Measurements from ENCODE around the gene IFNE.

IFNE gene

DNA sequence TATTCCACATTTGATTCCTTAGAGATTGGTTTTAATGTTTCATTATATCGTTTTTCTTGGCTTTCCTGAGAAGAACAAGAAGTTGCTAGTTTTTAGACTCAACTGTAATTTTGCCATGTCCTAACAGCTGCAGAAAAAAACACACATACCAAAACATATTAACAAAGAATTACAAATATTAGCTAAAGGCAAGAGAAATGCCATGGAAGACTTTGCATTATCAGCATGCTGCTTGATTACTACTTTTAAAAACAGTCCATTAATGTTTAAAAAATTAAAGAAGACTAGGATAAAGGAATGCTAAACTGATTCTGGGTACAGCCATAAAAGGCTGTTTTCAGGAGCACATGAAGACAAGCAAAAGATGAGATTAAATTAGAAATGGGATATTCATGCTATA lies 20.5 kb upstream of the IFNE start:
- H3K4me3 ChIP-seq (ENCODE audit: control insufficient read depth, low read depth, low read length), result no peak overlapping the region
- TF ChIP-seq, protein P1, sequence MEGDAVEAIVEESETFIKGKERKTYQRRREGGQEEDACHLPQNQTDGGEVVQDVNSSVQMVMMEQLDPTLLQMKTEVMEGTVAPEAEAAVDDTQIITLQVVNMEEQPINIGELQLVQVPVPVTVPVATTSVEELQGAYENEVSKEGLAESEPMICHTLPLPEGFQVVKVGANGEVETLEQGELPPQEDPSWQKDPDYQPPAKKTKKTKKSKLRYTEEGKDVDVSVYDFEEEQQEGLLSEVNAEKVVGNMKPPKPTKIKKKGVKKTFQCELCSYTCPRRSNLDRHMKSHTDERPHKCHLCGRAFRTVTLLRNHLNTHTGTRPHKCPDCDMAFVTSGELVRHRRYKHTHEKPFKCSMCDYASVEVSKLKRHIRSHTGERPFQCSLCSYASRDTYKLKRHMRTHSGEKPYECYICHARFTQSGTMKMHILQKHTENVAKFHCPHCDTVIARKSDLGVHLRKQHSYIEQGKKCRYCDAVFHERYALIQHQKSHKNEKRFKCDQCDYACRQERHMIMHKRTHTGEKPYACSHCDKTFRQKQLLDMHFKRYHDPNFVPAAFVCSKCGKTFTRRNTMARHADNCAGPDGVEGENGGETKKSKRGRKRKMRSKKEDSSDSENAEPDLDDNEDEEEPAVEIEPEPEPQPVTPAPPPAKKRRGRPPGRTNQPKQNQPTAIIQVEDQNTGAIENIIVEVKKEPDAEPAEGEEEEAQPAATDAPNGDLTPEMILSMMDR (conservative IDR thresholded peaks at IDR 0.05; ENCODE audit: control insufficient read depth, insufficient read depth, low read depth, low read length), result no peak
- no peak for DNase-seq (ENCODE audit: low read depth)

DNA sequence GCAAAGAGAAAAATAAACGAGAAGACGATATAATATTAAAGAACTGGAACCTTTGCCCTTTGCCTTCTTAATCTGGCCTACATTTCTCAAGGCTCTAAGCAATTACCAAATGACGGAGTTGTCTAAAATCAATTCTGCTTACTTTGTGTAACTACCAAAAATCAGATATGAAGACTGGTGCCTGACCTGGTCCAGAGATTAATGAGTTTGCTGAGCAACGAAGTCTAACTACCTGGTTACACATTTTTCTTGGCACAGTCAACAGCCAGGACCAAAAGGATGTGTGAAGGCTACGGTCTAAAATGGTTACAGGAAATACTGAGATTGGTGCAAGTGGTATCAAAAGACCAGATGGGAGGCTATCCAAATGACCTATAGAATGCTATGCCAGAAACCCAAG lies 17.8 kb upstream of the IFNE start:
- no peak for DNase-seq (ENCODE audit: low read depth)
- TF ChIP-seq, protein P1 (conservative IDR thresholded peaks at IDR 0.05; ENCODE audit: control insufficient read depth, insufficient read depth, low read depth, low read length), result no peak
- H3K4me3 ChIP-seq (ENCODE audit: control insufficient read depth, low read depth, low read length), result no peak overlapping the region

DNA sequence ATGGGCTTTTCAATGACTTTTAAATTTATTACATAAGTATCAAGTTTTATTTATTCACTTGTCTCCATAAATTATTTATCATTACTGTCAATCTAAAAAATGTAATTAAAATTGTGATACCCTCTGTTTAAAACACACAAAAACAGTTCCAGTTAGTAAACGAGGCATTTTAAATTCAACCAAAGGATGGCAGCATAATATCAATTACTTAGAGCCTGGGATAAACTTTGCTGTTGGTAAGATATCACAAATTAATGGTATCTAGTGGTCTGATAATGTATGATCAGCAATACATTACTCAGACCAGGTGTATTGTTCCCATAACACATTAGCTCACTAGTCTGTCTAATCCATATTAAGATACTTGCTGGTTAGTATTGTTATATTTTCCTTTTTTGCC lies 9.6 kb upstream of the IFNE start:
- H3K4me3 ChIP-seq (ENCODE audit: control insufficient read depth, low read depth, low read length), result no peak overlapping the region
- no peak for DNase-seq (ENCODE audit: low read depth)
- TF ChIP-seq, protein P1 (conservative IDR thresholded peaks at IDR 0.05; ENCODE audit: control insufficient read depth, insufficient read depth, low read depth, low read length), result peak; percentile 29

DNA sequence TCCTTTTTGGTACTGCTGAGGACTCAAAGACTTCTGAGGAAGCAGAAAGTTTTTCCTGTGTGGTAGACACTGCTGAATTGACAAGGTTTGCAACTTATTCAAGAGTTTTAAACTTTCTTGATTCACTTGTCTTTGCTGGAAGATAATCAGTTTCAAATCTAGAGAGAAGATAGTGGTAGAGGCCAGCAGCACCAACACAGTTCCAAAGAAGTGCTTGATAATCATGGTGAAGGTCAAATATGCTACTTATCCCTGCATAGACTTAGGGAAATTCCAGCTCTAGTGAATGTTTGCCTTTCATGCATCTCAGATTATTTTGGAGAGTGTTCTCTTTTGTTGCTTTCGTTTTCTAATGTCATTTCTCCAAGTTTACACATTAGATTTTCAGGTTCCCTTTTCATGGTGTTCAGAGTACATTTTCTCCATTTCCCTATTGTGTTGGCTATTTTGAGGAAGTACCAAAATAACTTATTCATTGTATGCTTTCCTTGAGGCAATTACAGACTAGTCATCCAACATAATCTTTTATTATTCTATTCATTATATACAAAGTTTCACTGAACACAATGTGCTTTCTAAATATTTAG lies 550 bp downstream of the IFNE start:
- DNase-seq (ENCODE audit: low read depth), result no peak
- no peak overlapping the region for H3K4me3 ChIP-seq (ENCODE audit: control insufficient read depth, low read depth, low read length)
- TF ChIP-seq, protein P1 (conservative IDR thresholded peaks at IDR 0.05; ENCODE audit: control insufficient read depth, insufficient read depth, low read depth, low read length), result no peak

DNA sequence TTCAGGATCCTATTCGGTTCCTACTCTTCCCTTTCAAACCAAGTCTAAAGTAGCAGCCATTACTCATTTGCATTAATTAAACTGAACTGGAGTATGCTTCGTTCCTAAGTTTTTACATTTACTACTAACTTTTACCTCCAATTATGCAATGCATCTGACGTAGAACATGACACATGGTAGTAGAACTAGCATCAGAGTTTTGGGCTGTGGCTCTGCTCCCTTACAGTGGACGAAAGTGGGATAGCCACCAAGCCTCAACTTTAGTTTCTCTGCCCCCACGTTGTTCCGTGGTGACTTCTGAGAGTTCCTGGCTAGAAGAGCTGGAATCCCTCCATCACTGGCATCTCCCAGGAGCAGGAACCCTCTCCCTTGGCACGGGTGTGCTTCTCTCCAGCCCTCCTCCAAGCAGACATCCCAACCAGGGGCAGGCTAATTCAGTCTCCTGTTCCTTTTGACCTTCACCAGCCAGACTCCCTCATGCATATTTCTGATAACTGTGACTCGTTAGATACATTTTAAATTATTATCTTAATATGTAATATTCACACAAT lies 2.9 kb downstream of the IFNE start:
- peak; percentile 62 for DNase-seq (ENCODE audit: low read depth)

DNA sequence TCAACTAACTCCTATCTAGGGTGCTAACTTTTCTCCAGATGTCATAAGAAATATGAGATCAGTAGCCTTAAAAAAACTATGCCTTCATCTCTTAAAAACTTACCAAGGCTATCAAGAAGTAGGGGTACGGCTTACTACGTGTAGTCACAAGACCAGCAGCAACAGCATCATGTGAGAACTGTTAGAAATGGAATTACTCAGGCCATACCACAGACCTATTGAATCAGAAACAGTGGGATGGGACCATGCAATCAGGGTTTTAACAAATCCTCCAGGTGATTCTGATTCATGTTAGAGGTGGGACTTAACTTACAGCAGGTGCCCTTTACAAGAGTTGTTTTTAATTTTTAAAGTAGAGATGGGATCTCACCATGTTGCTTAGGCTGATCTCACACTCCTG lies 4.6 kb downstream of the IFNE start:
- DNase-seq (ENCODE audit: low read depth), result no peak

More for the DNA sequence above, 2.9 kb downstream of the IFNE start:
- H3K4me3 ChIP-seq (ENCODE audit: control insufficient read depth, low read depth, low read length), result no peak overlapping the region
- TF ChIP-seq, protein P1 (conservative IDR thresholded peaks at IDR 0.05; ENCODE audit: control insufficient read depth, insufficient read depth, low read depth, low read length), result no peak

More for the DNA sequence above, 4.6 kb downstream of the IFNE start:
- TF ChIP-seq, protein P1 (conservative IDR thresholded peaks at IDR 0.05; ENCODE audit: control insufficient read depth, insufficient read depth, low read depth, low read length), result no peak
- no peak overlapping the region for H3K4me3 ChIP-seq (ENCODE audit: control insufficient read depth, low read depth, low read length)
